Colonic mucosa (tissue), 4 donors: ENCODE results near the gene AP1B1. TPM values are rescaled to one million over a fixed set of nuclear protein-coding genes. Genes with fewer than 3 reads are reported as not detected.

Source experiments
- DNase-seq: peaks from one replicate; pipeline ENCODE4 v3.0.0-alpha.2; 2020
- H3K27ac ChIP-seq: fragments of 200-600 bp; one replicate; pipeline ENCODE4 v1.8.0; 2021
- H3K27me3 ChIP-seq: fragments of 200-600 bp; one replicate; pipeline ENCODE4 v1.8.0; 2021
- H3K36me3 ChIP-seq: fragments of 200-600 bp; one replicate; pipeline ENCODE4 v1.8.0; 2021
- H3K4me1 ChIP-seq: fragments of 200-600 bp; one replicate; pipeline ENCODE4 v1.8.0; 2021; ENCODE audit warnings: mild to moderate bottlenecking
- H3K4me3 ChIP-seq: fragments of 200-600 bp; one replicate; pipeline ENCODE4 v1.8.0; 2021
- H3K9ac ChIP-seq, 2 donors: one replicate each; pipeline ENCODE4 v1.7.0; 2013; ENCODE audit warnings: control low read depth in 2 of 2, low read depth in 2 of 2, low read length in 2 of 2
- H3K9me3 ChIP-seq: fragments of 200-600 bp; one replicate; pipeline ENCODE4 v1.8.0; 2021
- intact Hi-C: fragments of 100-400 bp; cut with DNase I; formaldehyde crosslinking; loops from one replicate; pipeline ENCODE4 v1.14.1; 2022
- total RNA-seq, 2 donors: library from RNA; stranded (reverse); fragmentation: NEBNext Ultra II Directional in 1 of 2; extraction: Animal tissue kit (Norgen Biotek cat#: 25700) in 1 of 2; gene quantifications; one replicate each; pipeline ENCODE4 v1.2.1, GENCODE V29; 2021
- TF ChIP-seq, protein P1 (sequence below): fragments of 200-600 bp; IDR thresholded peaks from one replicate; pipeline ENCODE4 v1.8.0; 2022; ENCODE audit warnings: antibody characterized with exemption, mild to moderate bottlenecking
- donor health status: healthy.
- donor health status: DM: no; HTN: no; CAD: no.
- donor health status: DM: no; HTN: no; CAD: no.

The AP1B1 gene
- total RNA-seq, 2 donors from 2014 or later, result 90.4 to 120 TPM

DNA sequence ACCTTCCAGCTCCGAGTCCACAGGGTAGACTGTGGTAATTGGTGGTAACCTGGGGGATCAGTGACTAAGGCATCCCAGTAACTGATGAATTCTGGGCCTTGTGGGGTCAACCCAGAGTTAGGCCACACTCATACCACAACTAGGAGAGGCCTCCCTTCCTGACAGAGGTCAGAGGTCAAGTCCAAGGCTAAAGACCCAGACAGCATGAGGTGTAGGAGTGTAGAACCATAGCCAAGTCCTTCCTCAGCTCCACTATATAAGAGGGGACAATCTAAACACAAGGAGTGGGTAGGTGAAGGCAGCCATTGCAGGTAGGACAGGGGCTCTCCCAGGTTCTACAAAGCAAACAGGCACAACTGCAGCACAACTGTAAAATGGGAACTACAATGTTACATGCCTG is 4.6 kb downstream of the AP1B1 start:
- H3K4me1 ChIP-seq, result peaks cover 30% of the 10 kb centered on the region
- TF ChIP-seq, protein P1, sequence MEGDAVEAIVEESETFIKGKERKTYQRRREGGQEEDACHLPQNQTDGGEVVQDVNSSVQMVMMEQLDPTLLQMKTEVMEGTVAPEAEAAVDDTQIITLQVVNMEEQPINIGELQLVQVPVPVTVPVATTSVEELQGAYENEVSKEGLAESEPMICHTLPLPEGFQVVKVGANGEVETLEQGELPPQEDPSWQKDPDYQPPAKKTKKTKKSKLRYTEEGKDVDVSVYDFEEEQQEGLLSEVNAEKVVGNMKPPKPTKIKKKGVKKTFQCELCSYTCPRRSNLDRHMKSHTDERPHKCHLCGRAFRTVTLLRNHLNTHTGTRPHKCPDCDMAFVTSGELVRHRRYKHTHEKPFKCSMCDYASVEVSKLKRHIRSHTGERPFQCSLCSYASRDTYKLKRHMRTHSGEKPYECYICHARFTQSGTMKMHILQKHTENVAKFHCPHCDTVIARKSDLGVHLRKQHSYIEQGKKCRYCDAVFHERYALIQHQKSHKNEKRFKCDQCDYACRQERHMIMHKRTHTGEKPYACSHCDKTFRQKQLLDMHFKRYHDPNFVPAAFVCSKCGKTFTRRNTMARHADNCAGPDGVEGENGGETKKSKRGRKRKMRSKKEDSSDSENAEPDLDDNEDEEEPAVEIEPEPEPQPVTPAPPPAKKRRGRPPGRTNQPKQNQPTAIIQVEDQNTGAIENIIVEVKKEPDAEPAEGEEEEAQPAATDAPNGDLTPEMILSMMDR, result no peak
- H3K27ac ChIP-seq, result peak overlapping the region; percentile 81
- H3K9ac ChIP-seq, result peak overlapping the region in 1 of 2 donors; percentile 42
- no peaks in the 10 kb centered on the region for H3K9me3 ChIP-seq
- DNase-seq, result no peak
- intact Hi-C loops, result no loop called here
- no peak overlapping the region for H3K4me3 ChIP-seq
- H3K27me3 ChIP-seq, result no peaks in the 10 kb centered on the region
- no peaks in the 10 kb centered on the region for H3K36me3 ChIP-seq

- TF ChIP-seq, protein P1, result no peak
- intact Hi-C loops, result no loop called here
- Histone ChIP-seq H3K36me3 (no peaks in the 10 kb centered on the region), H3K4me1 (peaks cover 30% of the 10 kb centered on the region), H3K4me3 (no peak overlapping the region), H3K9ac (peak overlapping the region in 1 of 2 donors; percentile 63), H3K9me3 (no peaks in the 10 kb centered on the region), H3K27me3 (no peaks in the 10 kb centered on the region), H3K27ac (peak overlapping the region; percentile 81)
- DNase-seq, result peak; percentile 81
These were observed 5.6 kb downstream of the AP1B1 start for GRCh38 chr22:29382580-29383302.

- no peak for DNase-seq
- intact Hi-C loops, result no loop called here
- H3K4me1 ChIP-seq, result peaks cover 25% of the 10 kb centered on the region
These were observed 7.5 kb downstream of the AP1B1 start for GRCh38 chr22:29380856-29381255.

GRCh38 chr22:29380032-29380781 is 8.2 kb downstream of the AP1B1 start:
- H3K36me3 ChIP-seq, result no peaks in the 10 kb centered on the region
- H3K9ac ChIP-seq, result no peak overlapping the region
- H3K27ac ChIP-seq, result no peak overlapping the region

More at GRCh38 chr22:29380856-29381255, 7.5 kb downstream of the AP1B1 start:
- H3K27me3 ChIP-seq, result no peaks in the 10 kb centered on the region
- H3K9ac ChIP-seq, result no peak overlapping the region
- no peaks in the 10 kb centered on the region for H3K36me3 ChIP-seq
- TF ChIP-seq, protein P1, result no peak
- H3K9me3 ChIP-seq, result no peaks in the 10 kb centered on the region
- no peak overlapping the region for H3K4me3 ChIP-seq
- no peak overlapping the region for H3K27ac ChIP-seq

GRCh38 chr22:29379258-29379657 is 9.1 kb downstream of the AP1B1 start:
- TF ChIP-seq, protein P1, result no peak
- no peak overlapping the region for H3K9ac ChIP-seq
- H3K4me1 ChIP-seq, result peaks cover 11% of the 10 kb centered on the region
- DNase-seq, result no peak
- no peaks in the 10 kb centered on the region for H3K27me3 ChIP-seq
- no peaks in the 10 kb centered on the region for H3K9me3 ChIP-seq
- no peak overlapping the region for H3K27ac ChIP-seq
- H3K4me3 ChIP-seq, result no peak overlapping the region
- intact Hi-C loops, result no loop called here
- H3K36me3 ChIP-seq, result no peaks in the 10 kb centered on the region

More at GRCh38 chr22:29380032-29380781, 8.2 kb downstream of the AP1B1 start:
- Histone ChIP-seq H3K4me3 (no peak overlapping the region), H3K9me3 (no peaks in the 10 kb centered on the region), H3K4me1 (peaks cover 20% of the 10 kb centered on the region), H3K27me3 (no peaks in the 10 kb centered on the region)
- no peak for DNase-seq
- intact Hi-C loops, result no loop called here
- TF ChIP-seq, protein P1, result no peak
